Suprapubic skin (tissue), 4 donors: ENCODE measurements around the gene TAF1D. TPM values are rescaled to one million over a fixed set of nuclear protein-coding genes. Genes with fewer than 3 reads are reported as not detected.

Source experiments
- DNase-seq, 2 donors: peaks; one replicate each; pipeline ENCODE4 v3.0.0-alpha.2; 2019; ENCODE audit warnings: low spot score in 2 of 2
- H3K27ac ChIP-seq: fragments of 200-600 bp; sonication (generic); one replicate; pipeline ENCODE4 v1.5.1; 2019
- H3K27me3 ChIP-seq: fragments of 200-600 bp; sonication (generic); one replicate; pipeline ENCODE4 v1.5.1; 2019
- H3K36me3 ChIP-seq: fragments of 200-600 bp; sonication (generic); one replicate; pipeline ENCODE4 v1.5.1; 2019
- H3K4me1 ChIP-seq: fragments of 200-600 bp; sonication (generic); one replicate; pipeline ENCODE4 v1.5.1; 2019
- H3K4me3 ChIP-seq: fragments of 200-600 bp; sonication (generic); one replicate; pipeline ENCODE4 v1.5.1; 2019; ENCODE audit warnings: mild to moderate bottlenecking
- H3K9me3 ChIP-seq: fragments of 200-600 bp; sonication (generic); one replicate; pipeline ENCODE4 v1.5.1; 2019
- CTCF ChIP-seq, 2 donors: fragments of 200-600 bp in 1 of 2; fragments of 450-650 bp in 1 of 2; sonication (generic) in 1 of 2; IDR thresholded peaks; one replicate each; pipeline ENCODE4 v1.5.1; 2016 to 2019; ENCODE audit warnings: antibody characterized with exemption in 2 of 2, mild to moderate bottlenecking in 1 of 2, moderate library complexity in 1 of 2
- EP300 ChIP-seq: sonication (generic); formaldehyde crosslinking; IDR thresholded peaks from one replicate; pipeline ENCODE4 v1.6.1; 2017; ENCODE audit warnings: antibody characterized with exemption
- POLR2A ChIP-seq, 2 donors: fragments of 450-650 bp; IDR thresholded peaks; one replicate each; pipeline ENCODE4 v1.6.1; 2017; ENCODE audit warnings: antibody characterized with exemption in 2 of 2, mild to moderate bottlenecking in 2 of 2, moderate library complexity in 2 of 2
- POLR2AphosphoS5 ChIP-seq, 3 donors: sonication (generic); formaldehyde crosslinking; IDR thresholded peaks; one replicate each; pipeline ENCODE4 v1.6.1; 2017; ENCODE audit warnings: antibody characterized with exemption in 3 of 3
- WGBS: methylation state at CpG from one replicate; pipeline ENCODE4 v1.1.5; 2018; 5-methylcytosine and 5-hydroxymethylcytosine counted together
- total RNA-seq, 4 donors: library from RNA; depleted of rRNA; stranded (reverse); fragments of >200 nt; gene quantifications; one replicate each; pipeline ENCODE4 v1.1.0, GENCODE V29; 2016

TAF1D gene
- total RNA-seq, 4 donors from 2014 or later = 53.5 to 142 (median 81.1) TPM

GRCh38 chr11:93757924-93758865 lies 16.9 kb upstream of the TAF1D start:
- Histone ChIP-seq H3K36me3 (peaks cover 68% of the 10 kb centered on the region), H3K9me3 (no peaks in the 10 kb centered on the region), H3K27ac (no peak overlapping the region), H3K27me3 (no peaks in the 10 kb centered on the region), H3K4me1 (no peaks in the 10 kb centered on the region), H3K4me3 (no peak overlapping the region)
- no peak for TF ChIP-seq EP300
- TF ChIP-seq POLR2AphosphoS5 (IDR thresholded peaks at IDR 0.05) = no peak
- no peak for TF ChIP-seq POLR2A (IDR thresholded peaks at IDR 0.05)
- TF ChIP-seq CTCF (IDR thresholded peaks at IDR 0.05) = no peak
- WGBS = 94% methylated on average over 23 of the region's 38 CpGs
- no peak for DNase-seq

GRCh38 chr11:93757301-93757700 lies 16.0 kb upstream of the TAF1D start:
- Histone ChIP-seq H3K27me3 (no peaks in the 10 kb centered on the region), H3K27ac (no peak overlapping the region), H3K36me3 (peaks cover 61% of the 10 kb centered on the region), H3K4me1 (no peaks in the 10 kb centered on the region), H3K4me3 (no peak overlapping the region), H3K9me3 (no peaks in the 10 kb centered on the region)
- TF ChIP-seq POLR2A (IDR thresholded peaks at IDR 0.05) (no peak), EP300 (no peak), CTCF (IDR thresholded peaks at IDR 0.05) (no peak), POLR2AphosphoS5 (IDR thresholded peaks at IDR 0.05) (no peak)
- DNase-seq = no peak
- WGBS = 93% methylated on average over 3 of the region's 3 CpGs

GRCh38 chr11:93756748-93757147 lies 15.5 kb upstream of the TAF1D start:
- no peaks in the 10 kb centered on the region for H3K27me3 ChIP-seq
- WGBS = 85% methylated on average over 3 of the region's 3 CpGs
- no peaks in the 10 kb centered on the region for H3K9me3 ChIP-seq
- no peak overlapping the region for H3K4me3 ChIP-seq
- TF ChIP-seq POLR2A (IDR thresholded peaks at IDR 0.05) = no peak
- TF ChIP-seq CTCF (IDR thresholded peaks at IDR 0.05) = no peak
- TF ChIP-seq EP300 = no peak
- TF ChIP-seq POLR2AphosphoS5 (IDR thresholded peaks at IDR 0.05) = no peak
- peaks cover 55% of the 10 kb centered on the region for H3K36me3 ChIP-seq
- no peaks in the 10 kb centered on the region for H3K4me1 ChIP-seq
- H3K27ac ChIP-seq = no peak overlapping the region
- no peak for DNase-seq

GRCh38 chr11:93753241-93753640 lies 11.9 kb upstream of the TAF1D start:
- Histone ChIP-seq H3K4me1 (no peaks in the 10 kb centered on the region), H3K9me3 (no peaks in the 10 kb centered on the region), H3K27me3 (no peaks in the 10 kb centered on the region), H3K4me3 (no peak overlapping the region), H3K36me3 (peaks cover 23% of the 10 kb centered on the region), H3K27ac (no peak overlapping the region)
- WGBS = 95% methylated on average over 2 of the region's 2 CpGs
- TF ChIP-seq CTCF (IDR thresholded peaks at IDR 0.05) (no peak), EP300 (no peak)
- DNase-seq = no peak

GRCh38 chr11:93751001-93751400 lies 9.7 kb upstream of the TAF1D start:
- DNase-seq = no peak
- no peaks in the 10 kb centered on the region for H3K4me1 ChIP-seq
- 91% methylated on average over 1 of the region's 1 CpG for WGBS

More at GRCh38 chr11:93751001-93751400, 9.7 kb upstream of the TAF1D start:
- H3K36me3 ChIP-seq = peaks cover 9% of the 10 kb centered on the region
- no peaks in the 10 kb centered on the region for H3K9me3 ChIP-seq
- no peaks in the 10 kb centered on the region for H3K27me3 ChIP-seq
- no peak overlapping the region for H3K4me3 ChIP-seq
- TF ChIP-seq EP300 (no peak), CTCF (IDR thresholded peaks at IDR 0.05) (no peak), POLR2AphosphoS5 (IDR thresholded peaks at IDR 0.05) (no peak), POLR2A (IDR thresholded peaks at IDR 0.05) (no peak)
- no peak overlapping the region for H3K27ac ChIP-seq
